ENCODE results near the gene PWWP2B. TPM values are rescaled to one million over a fixed set of nuclear protein-coding genes. Genes with fewer than 3 reads are reported as not detected.

PWWP2B gene
- total RNA-seq, 4 donors from 2014 or later, result 14.5 to 35.4 (median 27.3) TPM

GRCh38 chr10:132359305-132360040, 37.5 kb upstream of the PWWP2B start:
- Histone ChIP-seq H3K9me3 (no peaks in the 10 kb centered on the region), H3K36me3 (peaks cover 0 to 2% of the 10 kb centered on the region in 2 donors), H3K4me3 (replicated peaks in 1 of 3) (no peak overlapping the region), H3K27me3 (no peaks in the 10 kb centered on the region), H3K4me1 (no peaks in the 10 kb centered on the region), H3K27ac (no peak overlapping the region)
- 44 to 85% methylated on average over 14 to 21 of the region's 21 CpGs for WGBS, 2 donors
- TF ChIP-seq CTCF (IDR thresholded peaks at IDR 0.05) (no peak), POLR2A (IDR thresholded peaks at IDR 0.05) (no peak)
- peak in 1 of 2 donors; percentile 91 for DNase-seq
- intact Hi-C loops (cut with DNase I), result no loop called here

- DNase-seq, result peak in 1 of 2 donors; percentile 18
- Histone ChIP-seq H3K4me3 (replicated peaks in 1 of 3) (no peak overlapping the region), H3K36me3 (peaks cover 0 to 9% of the 10 kb centered on the region in 2 donors), H3K27me3 (no peaks in the 10 kb centered on the region), H3K9me3 (no peaks in the 10 kb centered on the region), H3K27ac (no peak overlapping the region), H3K4me1 (no peaks in the 10 kb centered on the region)
- WGBS, 2 donors, result 76 to 81% methylated on average over 16 to 20 of the region's 22 CpGs
- TF ChIP-seq CTCF (IDR thresholded peaks at IDR 0.05) (peak in 5 of 6 experiments; percentile 11 to 64 (median 29)), POLR2A (IDR thresholded peaks at IDR 0.05) (no peak)
- intact Hi-C loops (cut with DNase I), result no loop called here
Measured at GRCh38 chr10:132360766-132361447, 36.1 kb upstream of the PWWP2B start.

GRCh38 chr10:132361581-132362101, 35.4 kb upstream of the PWWP2B start:
- TF ChIP-seq CTCF (IDR thresholded peaks at IDR 0.05) (no peak), POLR2A (IDR thresholded peaks at IDR 0.05) (no peak)

GRCh38 chr10:132362151-132362611, 34.8 kb upstream of the PWWP2B start:
- H3K9me3 ChIP-seq, result no peaks in the 10 kb centered on the region
- H3K4me3 ChIP-seq (replicated peaks in 1 of 3), result no peak overlapping the region
- H3K36me3 ChIP-seq, result peaks cover 0 to 17% of the 10 kb centered on the region in 2 donors
- TF ChIP-seq POLR2A (IDR thresholded peaks at IDR 0.05), result no peak
- no peak for TF ChIP-seq CTCF (IDR thresholded peaks at IDR 0.05)
- H3K27ac ChIP-seq, result no peak overlapping the region
- intact Hi-C loops (cut with DNase I), result no loop called here
- no peaks in the 10 kb centered on the region for H3K27me3 ChIP-seq
- WGBS, 2 donors, result 86 to 89% methylated on average over 11 to 12 of the region's 12 CpGs
- DNase-seq, result no peak
- H3K4me1 ChIP-seq, result no peaks in the 10 kb centered on the region

More at GRCh38 chr10:132361581-132362101, 35.4 kb upstream of the PWWP2B start:
- Histone ChIP-seq H3K4me3 (replicated peaks in 1 of 3) (no peak overlapping the region), H3K27me3 (no peaks in the 10 kb centered on the region), H3K4me1 (no peaks in the 10 kb centered on the region), H3K36me3 (peaks cover 0 to 17% of the 10 kb centered on the region in 2 donors), H3K9me3 (no peaks in the 10 kb centered on the region), H3K27ac (no peak overlapping the region)
- intact Hi-C loops (cut with DNase I), result no loop called here
- DNase-seq, result no peak
- 92 to 98% methylated on average over 15 of the region's 15 CpGs for WGBS, 2 donors
